SU-DHL-6 (cell line): Measurements from ENCODE around the gene LKAAEAR1.

Source experiments
- EZH2phosphoT487 ChIP-seq: fragments of 200-600 bp; sonication (generic), shearing (Covaris generic); conservative IDR thresholded peaks from 2 replicates; pipeline ENCODE4 v1.6.1; 2018; ENCODE audit warnings: mild to moderate bottlenecking, antibody characterized with exemption, low read length, moderate library complexity, mixed read lengths
- TF ChIP-seq, protein P1 (sequence below): fragments of 200-600 bp; sonication (generic); IDR thresholded peaks from one replicate; pipeline ENCODE4 v1.5.1; 2017; ENCODE audit warnings: antibody characterized with exemption, mild to moderate bottlenecking, low read length, moderate library complexity; ENCODE audit not compliant: insufficient read depth, poor library complexity, severe bottlenecking

DNA sequence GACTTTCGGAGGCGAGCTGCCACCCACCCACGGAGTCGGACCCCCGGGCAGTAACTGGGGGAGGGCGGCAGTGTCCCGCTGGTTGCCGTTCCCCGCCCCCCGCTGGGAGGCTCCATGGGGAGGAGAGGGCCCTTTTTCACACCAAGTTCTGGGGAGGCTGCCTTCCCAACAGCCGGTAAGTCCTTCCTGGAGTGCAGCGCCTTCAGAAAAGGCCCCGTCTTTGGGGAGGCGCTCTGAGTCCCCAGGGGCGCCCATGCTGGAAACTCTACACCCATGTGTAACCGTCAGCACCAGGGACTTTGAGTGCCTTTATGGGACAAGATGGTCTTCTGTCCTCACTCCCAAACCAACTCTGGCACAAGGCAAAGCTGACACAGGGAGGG, 34.3 kb downstream of the LKAAEAR1 start:
- TF ChIP-seq, protein P1, sequence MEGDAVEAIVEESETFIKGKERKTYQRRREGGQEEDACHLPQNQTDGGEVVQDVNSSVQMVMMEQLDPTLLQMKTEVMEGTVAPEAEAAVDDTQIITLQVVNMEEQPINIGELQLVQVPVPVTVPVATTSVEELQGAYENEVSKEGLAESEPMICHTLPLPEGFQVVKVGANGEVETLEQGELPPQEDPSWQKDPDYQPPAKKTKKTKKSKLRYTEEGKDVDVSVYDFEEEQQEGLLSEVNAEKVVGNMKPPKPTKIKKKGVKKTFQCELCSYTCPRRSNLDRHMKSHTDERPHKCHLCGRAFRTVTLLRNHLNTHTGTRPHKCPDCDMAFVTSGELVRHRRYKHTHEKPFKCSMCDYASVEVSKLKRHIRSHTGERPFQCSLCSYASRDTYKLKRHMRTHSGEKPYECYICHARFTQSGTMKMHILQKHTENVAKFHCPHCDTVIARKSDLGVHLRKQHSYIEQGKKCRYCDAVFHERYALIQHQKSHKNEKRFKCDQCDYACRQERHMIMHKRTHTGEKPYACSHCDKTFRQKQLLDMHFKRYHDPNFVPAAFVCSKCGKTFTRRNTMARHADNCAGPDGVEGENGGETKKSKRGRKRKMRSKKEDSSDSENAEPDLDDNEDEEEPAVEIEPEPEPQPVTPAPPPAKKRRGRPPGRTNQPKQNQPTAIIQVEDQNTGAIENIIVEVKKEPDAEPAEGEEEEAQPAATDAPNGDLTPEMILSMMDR = no peak
- no peak for TF ChIP-seq EZH2phosphoT487
